ENCODE results near the gene GSTT2.

Gene GSTT2

GRCh38 chr22:24026056-24026455, 46.1 kb downstream of the GSTT2 start:
- Histone ChIP-seq H3K27me3 (ENCODE audit: insufficient read depth, insufficient read length) (no peaks in the 10 kb centered on the region), H3K4me3 (ENCODE audit: insufficient read length, low read depth) (no peak overlapping the region), H3K9me3 (ENCODE audit: insufficient read depth, low read length) (no peaks in the 10 kb centered on the region), H3K4me1 (ENCODE audit: insufficient read depth, insufficient read length) (no peaks in the 10 kb centered on the region), H3K36me3 (ENCODE audit: insufficient read depth, insufficient read length, low read length) (peaks cover 3% of the 10 kb centered on the region), H3K9ac (ENCODE audit: insufficient read length, low read depth) (no peak overlapping the region)
- no peak for DNase-seq (ENCODE audit: low read depth, low spot score)
- TF ChIP-seq ZNF274 (IDR thresholded peaks at IDR 0.05; ENCODE audit: low read depth, low read length) = no peak
- no peak for TF ChIP-seq YY1 (IDR thresholded peaks at IDR 0.05; ENCODE audit: insufficient read depth, insufficient read length)
- no peak for TF ChIP-seq SUZ12 (IDR thresholded peaks at IDR 0.05; ENCODE audit: extremely low read depth, insufficient read depth, insufficient read length)

DNA sequence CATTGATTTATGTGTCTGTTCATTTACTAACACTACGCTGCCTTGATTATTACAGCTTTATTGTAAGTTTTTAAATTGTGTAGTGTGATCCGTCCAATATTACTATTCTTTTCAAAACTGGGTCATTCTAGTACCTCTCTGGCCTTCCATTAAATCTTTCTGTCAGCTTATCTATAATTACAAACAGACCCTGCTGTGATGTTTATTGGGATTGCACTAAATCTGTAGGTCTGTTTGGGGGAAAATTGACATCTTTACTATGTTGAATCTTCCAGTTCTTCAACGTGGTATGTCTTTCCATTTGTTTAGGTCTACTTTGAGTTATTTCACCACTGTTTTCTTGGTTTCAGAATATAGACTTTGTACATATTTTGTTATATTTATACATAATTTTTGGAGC, 46.8 kb downstream of the GSTT2 start:
- Histone ChIP-seq H3K4me1 (ENCODE audit: insufficient read depth, insufficient read length) (no peaks in the 10 kb centered on the region), H3K4me3 (ENCODE audit: insufficient read length, low read depth) (no peak overlapping the region), H3K36me3 (ENCODE audit: insufficient read depth, insufficient read length, low read length) (peaks cover 3% of the 10 kb centered on the region), H3K9ac (ENCODE audit: insufficient read length, low read depth) (no peak overlapping the region), H3K9me3 (ENCODE audit: insufficient read depth, low read length) (no peaks in the 10 kb centered on the region), H3K27me3 (ENCODE audit: insufficient read depth, insufficient read length) (no peaks in the 10 kb centered on the region)
- TF ChIP-seq SUZ12 (IDR thresholded peaks at IDR 0.05; ENCODE audit: extremely low read depth, insufficient read depth, insufficient read length) (no peak), YY1 (IDR thresholded peaks at IDR 0.05; ENCODE audit: insufficient read depth, insufficient read length) (no peak), ZNF274 (IDR thresholded peaks at IDR 0.05; ENCODE audit: low read depth, low read length) (no peak)
- DNase-seq (ENCODE audit: low read depth, low spot score) = no peak

GRCh38 chr22:24027389-24027975, 47.5 kb downstream of the GSTT2 start:
- no peaks in the 10 kb centered on the region for H3K4me1 ChIP-seq (ENCODE audit: insufficient read depth, insufficient read length)
- H3K9ac ChIP-seq (ENCODE audit: insufficient read length, low read depth) = no peak overlapping the region
- no peak for TF ChIP-seq YY1 (IDR thresholded peaks at IDR 0.05; ENCODE audit: insufficient read depth, insufficient read length)
- no peak for TF ChIP-seq SUZ12 (IDR thresholded peaks at IDR 0.05; ENCODE audit: extremely low read depth, insufficient read depth, insufficient read length)
- no peak for TF ChIP-seq ZNF274 (IDR thresholded peaks at IDR 0.05; ENCODE audit: low read depth, low read length)
- H3K27me3 ChIP-seq (ENCODE audit: insufficient read depth, insufficient read length) = no peaks in the 10 kb centered on the region
- no peak for DNase-seq (ENCODE audit: low read depth, low spot score)
- peaks cover 3% of the 10 kb centered on the region for H3K36me3 ChIP-seq (ENCODE audit: insufficient read depth, insufficient read length, low read length)
- no peak overlapping the region for H3K4me3 ChIP-seq (ENCODE audit: insufficient read length, low read depth)
- no peaks in the 10 kb centered on the region for H3K9me3 ChIP-seq (ENCODE audit: insufficient read depth, low read length)

GRCh38 chr22:24027991-24028390, 48.1 kb downstream of the GSTT2 start:
- no peak for DNase-seq (ENCODE audit: low read depth, low spot score)
- Histone ChIP-seq H3K4me3 (ENCODE audit: insufficient read length, low read depth) (no peak overlapping the region), H3K27me3 (ENCODE audit: insufficient read depth, insufficient read length) (no peaks in the 10 kb centered on the region), H3K36me3 (ENCODE audit: insufficient read depth, insufficient read length, low read length) (peaks cover 3% of the 10 kb centered on the region), H3K4me1 (ENCODE audit: insufficient read depth, insufficient read length) (no peaks in the 10 kb centered on the region), H3K9ac (ENCODE audit: insufficient read length, low read depth) (no peak overlapping the region), H3K9me3 (ENCODE audit: insufficient read depth, low read length) (no peaks in the 10 kb centered on the region)
- TF ChIP-seq ZNF274 (IDR thresholded peaks at IDR 0.05; ENCODE audit: low read depth, low read length) (no peak), YY1 (IDR thresholded peaks at IDR 0.05; ENCODE audit: insufficient read depth, insufficient read length) (no peak), SUZ12 (IDR thresholded peaks at IDR 0.05; ENCODE audit: extremely low read depth, insufficient read depth, insufficient read length) (no peak)

DNA sequence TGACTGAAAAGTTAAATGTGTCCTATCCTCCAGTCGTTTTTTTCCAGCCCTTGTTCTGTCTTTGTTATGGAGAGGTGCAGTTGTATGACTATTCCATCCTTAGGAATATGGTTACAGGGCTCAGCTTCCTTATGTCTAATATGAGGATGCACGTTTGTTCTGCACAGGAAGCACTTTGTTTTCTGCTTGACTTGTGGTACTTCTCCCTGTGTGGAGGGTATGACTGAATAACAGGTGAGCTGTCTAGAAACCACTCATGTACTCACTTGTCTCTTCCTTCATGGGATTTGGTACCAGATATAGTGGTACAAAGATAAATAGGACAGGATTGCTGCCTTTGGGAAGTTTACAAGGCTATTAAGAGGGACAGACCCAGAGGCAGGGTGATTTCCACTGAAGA, 48.6 kb downstream of the GSTT2 start:
- H3K27me3 ChIP-seq (ENCODE audit: insufficient read depth, insufficient read length) = no peaks in the 10 kb centered on the region
- DNase-seq (ENCODE audit: low read depth, low spot score) = no peak
- no peak overlapping the region for H3K4me3 ChIP-seq (ENCODE audit: insufficient read length, low read depth)
- H3K9me3 ChIP-seq (ENCODE audit: insufficient read depth, low read length) = no peaks in the 10 kb centered on the region
- H3K9ac ChIP-seq (ENCODE audit: insufficient read length, low read depth) = no peak overlapping the region
- no peak for TF ChIP-seq ZNF274 (IDR thresholded peaks at IDR 0.05; ENCODE audit: low read depth, low read length)
- no peak for TF ChIP-seq SUZ12 (IDR thresholded peaks at IDR 0.05; ENCODE audit: extremely low read depth, insufficient read depth, insufficient read length)
- TF ChIP-seq YY1 (IDR thresholded peaks at IDR 0.05; ENCODE audit: insufficient read depth, insufficient read length) = no peak
- peaks cover 3% of the 10 kb centered on the region for H3K36me3 ChIP-seq (ENCODE audit: insufficient read depth, insufficient read length, low read length)
- no peaks in the 10 kb centered on the region for H3K4me1 ChIP-seq (ENCODE audit: insufficient read depth, insufficient read length)

GRCh38 chr22:24029304-24029703, 49.4 kb downstream of the GSTT2 start:
- TF ChIP-seq SUZ12 (IDR thresholded peaks at IDR 0.05; ENCODE audit: extremely low read depth, insufficient read depth, insufficient read length) (no peak), ZNF274 (IDR thresholded peaks at IDR 0.05; ENCODE audit: low read depth, low read length) (no peak), YY1 (IDR thresholded peaks at IDR 0.05; ENCODE audit: insufficient read depth, insufficient read length) (no peak)
- no peak overlapping the region for H3K9ac ChIP-seq (ENCODE audit: insufficient read length, low read depth)
- H3K36me3 ChIP-seq (ENCODE audit: insufficient read depth, insufficient read length, low read length) = peaks cover 3% of the 10 kb centered on the region
- no peaks in the 10 kb centered on the region for H3K27me3 ChIP-seq (ENCODE audit: insufficient read depth, insufficient read length)
- no peak for DNase-seq (ENCODE audit: low read depth, low spot score)
- no peaks in the 10 kb centered on the region for H3K4me1 ChIP-seq (ENCODE audit: insufficient read depth, insufficient read length)
- H3K9me3 ChIP-seq (ENCODE audit: insufficient read depth, low read length) = no peaks in the 10 kb centered on the region
- no peak overlapping the region for H3K4me3 ChIP-seq (ENCODE audit: insufficient read length, low read depth)

GRCh38 chr22:24030186-24030702, 50.3 kb downstream of the GSTT2 start:
- Histone ChIP-seq H3K36me3 (ENCODE audit: insufficient read depth, insufficient read length, low read length) (peaks cover 5% of the 10 kb centered on the region), H3K4me3 (ENCODE audit: insufficient read length, low read depth) (no peak overlapping the region)

More at GRCh38 chr22:24030186-24030702, 50.3 kb downstream of the GSTT2 start:
- H3K27me3 ChIP-seq (ENCODE audit: insufficient read depth, insufficient read length) = no peaks in the 10 kb centered on the region
- TF ChIP-seq ZNF274 (IDR thresholded peaks at IDR 0.05; ENCODE audit: low read depth, low read length) (no peak), YY1 (IDR thresholded peaks at IDR 0.05; ENCODE audit: insufficient read depth, insufficient read length) (no peak), SUZ12 (IDR thresholded peaks at IDR 0.05; ENCODE audit: extremely low read depth, insufficient read depth, insufficient read length) (no peak)
- no peaks in the 10 kb centered on the region for H3K9me3 ChIP-seq (ENCODE audit: insufficient read depth, low read length)
- H3K4me1 ChIP-seq (ENCODE audit: insufficient read depth, insufficient read length) = no peaks in the 10 kb centered on the region
- DNase-seq (ENCODE audit: low read depth, low spot score) = no peak
- no peak overlapping the region for H3K9ac ChIP-seq (ENCODE audit: insufficient read length, low read depth)

Data from NT2/D1 (cell line).